C4-2B (cell line): ENCODE results near the gene LEPROT.

Experiments used
- CTCF ChIP-seq: fragments of 450-650 bp; conservative IDR thresholded peaks from 2 replicates; pipeline ENCODE4 v1.5.1; 2017; ENCODE audit warnings: mild to moderate bottlenecking
- ZFX ChIP-seq: fragments of 450-650 bp; IDR thresholded peaks from 2 replicates; pipeline ENCODE4 v1.6.1; 2017

DNA sequence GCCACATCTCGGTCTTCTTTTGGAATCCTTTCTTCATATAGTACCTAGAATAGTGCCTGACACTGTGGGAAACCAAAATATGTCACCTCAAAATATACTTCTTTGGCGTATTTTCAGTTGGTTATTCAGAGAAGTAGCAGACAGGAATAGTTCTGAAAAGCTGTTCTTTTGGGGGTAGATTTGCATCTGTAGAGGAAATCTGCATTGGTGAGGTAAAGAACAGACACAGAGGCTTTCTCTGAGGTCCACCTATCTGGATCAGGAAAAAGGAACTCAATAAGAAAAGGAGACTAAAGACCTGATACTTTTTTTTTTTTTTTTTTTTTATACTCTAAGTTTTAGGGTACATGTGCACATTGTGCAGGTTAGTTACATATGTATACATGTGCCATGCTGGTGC, 23.2 kb downstream of the LEPROT start:
- no peak for TF ChIP-seq CTCF
- no peak for TF ChIP-seq ZFX
